CD4-positive, CD25-positive, alpha-beta regulatory T cell (primary cell): ENCODE results near the gene MAPK8. TPM values are rescaled to one million over a fixed set of nuclear protein-coding genes. Genes with fewer than 3 reads are reported as not detected.

ENCODE experiments used
- ATAC-seq, 2 donors: fragments of 150-1000 bp; cut with Tn5 transposase; one replicate each; pipeline ENCODE4 v1.10.0; 2021; ENCODE audit warnings: low read depth in 2 of 2, moderate number of reproducible peaks in 2 of 2, moderate library complexity in 1 of 2
- DNase-seq, 3 donors: peaks; one replicate each; pipeline versions ENCODE4 v3.0.0 to v3.0.0-alpha.2; 2012 to 2022; ENCODE audit warnings: mixed read lengths in 1 of 3
- H3K27ac ChIP-seq: one replicate; pipeline ENCODE4 v1.7.0; 2013; ENCODE audit warnings: mild to moderate bottlenecking, low read length; ENCODE audit not compliant: insufficient read depth, poor library complexity, severe bottlenecking
- H3K27me3 ChIP-seq: one replicate; pipeline ENCODE4 v1.7.0; 2013; ENCODE audit warnings: low read length; ENCODE audit not compliant: control insufficient read depth, insufficient read depth
- H3K36me3 ChIP-seq: one replicate; pipeline ENCODE4 v1.7.0; 2013; ENCODE audit warnings: mild to moderate bottlenecking, low read length, moderate library complexity; ENCODE audit not compliant: control insufficient read depth, insufficient read depth
- H3K4me1 ChIP-seq: 2 replicates; pipeline ENCODE4 v1.7.0; 2013; ENCODE audit warnings: mild to moderate bottlenecking, low read length; ENCODE audit not compliant: insufficient read depth, control insufficient read depth, poor library complexity, severe bottlenecking
- H3K4me3 ChIP-seq: one replicate; pipeline ENCODE4 v1.7.0; 2013; ENCODE audit warnings: low read depth, mild to moderate bottlenecking, low read length, moderate library complexity
- H3K9me3 ChIP-seq, 2 experiments: 1 replicate in 1 of 2; 2 replicates in 1 of 2; pipeline ENCODE4 v1.7.0; 2013; ENCODE audit warnings: low read length in 2 of 2, mild to moderate bottlenecking in 1 of 2, moderate library complexity in 1 of 2; ENCODE audit not compliant: control insufficient read depth in 2 of 2
- H3K27ac Mint-ChIP-seq, 3 donors: one replicate each; pipeline ENCODE4 v1.8.0; 2020 to 2022; ENCODE audit warnings: mild to moderate bottlenecking in 3 of 3, mixed read lengths in 3 of 3, moderate library complexity in 2 of 3
- H3K27me3 Mint-ChIP-seq: one replicate; pipeline ENCODE4 v1.8.0; 2022; ENCODE audit warnings: mild to moderate bottlenecking, mixed read lengths
- H3K36me3 Mint-ChIP-seq: one replicate; pipeline ENCODE4 v1.8.0; 2020; ENCODE audit warnings: mixed read lengths
- H3K4me1 Mint-ChIP-seq, 4 donors: one replicate each; pipeline ENCODE4 v1.8.0; 2020 to 2022; ENCODE audit warnings: mixed read lengths in 4 of 4, mild to moderate bottlenecking in 1 of 4
- H3K4me3 Mint-ChIP-seq, 4 donors: one replicate each; pipeline ENCODE4 v1.8.0; 2020 to 2022; ENCODE audit warnings: mild to moderate bottlenecking in 4 of 4, mixed read lengths in 4 of 4, moderate library complexity in 3 of 4
- H3K9me3 Mint-ChIP-seq, 7 donors: one replicate each; pipeline ENCODE4 v1.8.0; 2020 to 2022; ENCODE audit warnings: mixed read lengths in 7 of 7, mild to moderate bottlenecking in 3 of 7, moderate library complexity in 2 of 7
- polyA plus RNA-seq, 4 donors: library from polyadenylated mRNA; unstranded; fragments of 300-500 nt; fragmentation: Illumina TruSeq; gene quantifications; one replicate each; pipeline ENCODE4 v1.2.3, GENCODE V29; 2021
- total RNA-seq: library from RNA; stranded (reverse); gene quantifications from one replicate; pipeline ENCODE4 v1.2.3, GENCODE V29; 2022

MAPK8 gene
- total and polyA plus RNA-seq, 5 donors from 2014 or later = 19.8 to 34.5 (median 22.9) TPM

- Histone ChIP-seq H3K9me3 (no peaks in the 10 kb centered on the region), H3K4me3 (no peak overlapping the region), H3K27me3 (no peaks in the 10 kb centered on the region), H3K27ac (no peak overlapping the region), H3K36me3 (no peaks in the 10 kb centered on the region), H3K4me1 (no peaks in the 10 kb centered on the region)
- DNase-seq = no peak
- H3K4me1 Mint-ChIP-seq = no peaks in the 10 kb centered on the region
- no peaks in the 10 kb centered on the region for H3K36me3 Mint-ChIP-seq
- no peaks in the 10 kb centered on the region for H3K27me3 Mint-ChIP-seq
- no peak overlapping the region for H3K4me3 Mint-ChIP-seq
- no peak for ATAC-seq
- H3K9me3 Mint-ChIP-seq = peaks cover 0 to 2% (median 0%) of the 10 kb centered on the region in 7 donors
- no peak overlapping the region for H3K27ac Mint-ChIP-seq
These were observed 166.1 kb downstream of the MAPK8 start for GRCh38 chr10:48472501-48473069.

GRCh38 chr10:48473704-48474103 lies 167.2 kb downstream of the MAPK8 start:
- no peaks in the 10 kb centered on the region for H3K4me1 ChIP-seq
- H3K36me3 ChIP-seq = no peaks in the 10 kb centered on the region
- Mint-ChIP-seq H3K4me3 (no peak overlapping the region), H3K36me3 (no peaks in the 10 kb centered on the region), H3K27me3 (no peaks in the 10 kb centered on the region), H3K4me1 (no peaks in the 10 kb centered on the region), H3K27ac (no peak overlapping the region), H3K9me3 (peaks cover 0 to 2% (median 0%) of the 10 kb centered on the region in 7 donors)
- H3K4me3 ChIP-seq = no peak overlapping the region
- ATAC-seq = no peak
- no peaks in the 10 kb centered on the region for H3K9me3 ChIP-seq
- no peaks in the 10 kb centered on the region for H3K27me3 ChIP-seq
- H3K27ac ChIP-seq = no peak overlapping the region
- no peak for DNase-seq

- Histone ChIP-seq H3K9me3 (no peaks in the 10 kb centered on the region), H3K4me3 (no peak overlapping the region), H3K27ac (no peak overlapping the region), H3K4me1 (no peaks in the 10 kb centered on the region), H3K36me3 (no peaks in the 10 kb centered on the region), H3K27me3 (no peaks in the 10 kb centered on the region)
- ATAC-seq (no peak), DNase-seq (no peak)
- no peak overlapping the region for H3K27ac Mint-ChIP-seq
- no peak overlapping the region for H3K4me3 Mint-ChIP-seq
- peaks cover 0 to 2% (median 0%) of the 10 kb centered on the region in 7 donors for H3K9me3 Mint-ChIP-seq
- H3K4me1 Mint-ChIP-seq = no peaks in the 10 kb centered on the region
- no peaks in the 10 kb centered on the region for H3K27me3 Mint-ChIP-seq
- no peaks in the 10 kb centered on the region for H3K36me3 Mint-ChIP-seq
These were observed 168.4 kb downstream of the MAPK8 start for GRCh38 chr10:48474765-48475365.

GRCh38 chr10:48475943-48476278 lies 169.4 kb downstream of the MAPK8 start:
- Histone ChIP-seq H3K27me3 (no peaks in the 10 kb centered on the region), H3K27ac (no peak overlapping the region), H3K4me1 (no peaks in the 10 kb centered on the region), H3K36me3 (no peaks in the 10 kb centered on the region), H3K9me3 (no peaks in the 10 kb centered on the region), H3K4me3 (no peak overlapping the region)
- H3K4me3 Mint-ChIP-seq = no peak overlapping the region
- no peak for DNase-seq
- H3K9me3 Mint-ChIP-seq = peaks cover 0 to 2% (median 0%) of the 10 kb centered on the region in 7 donors
- no peaks in the 10 kb centered on the region for H3K27me3 Mint-ChIP-seq
- H3K4me1 Mint-ChIP-seq = no peaks in the 10 kb centered on the region
- no peak overlapping the region for H3K27ac Mint-ChIP-seq
- no peaks in the 10 kb centered on the region for H3K36me3 Mint-ChIP-seq
- ATAC-seq = no peak

GRCh38 chr10:48476279-48476982 lies 170.0 kb downstream of the MAPK8 start:
- Mint-ChIP-seq H3K27me3 (no peaks in the 10 kb centered on the region), H3K4me1 (no peaks in the 10 kb centered on the region), H3K9me3 (peaks cover 0 to 2% (median 0%) of the 10 kb centered on the region in 7 donors), H3K36me3 (no peaks in the 10 kb centered on the region), H3K4me3 (no peak overlapping the region), H3K27ac (no peak overlapping the region)
- no peak overlapping the region for H3K4me3 ChIP-seq
- no peak overlapping the region for H3K27ac ChIP-seq
- no peaks in the 10 kb centered on the region for H3K4me1 ChIP-seq
- H3K9me3 ChIP-seq = no peaks in the 10 kb centered on the region
- ATAC-seq (no peak), DNase-seq (no peak)
- no peaks in the 10 kb centered on the region for H3K36me3 ChIP-seq
- no peaks in the 10 kb centered on the region for H3K27me3 ChIP-seq

- Mint-ChIP-seq H3K27ac (no peak overlapping the region), H3K27me3 (peaks cover 4% of the 10 kb centered on the region), H3K4me3 (no peak overlapping the region), H3K9me3 (peaks cover 0 to 2% (median 0%) of the 10 kb centered on the region in 7 donors), H3K4me1 (no peaks in the 10 kb centered on the region), H3K36me3 (no peaks in the 10 kb centered on the region)
- no peaks in the 10 kb centered on the region for H3K4me1 ChIP-seq
- DNase-seq (no peak), ATAC-seq (no peak)
- no peaks in the 10 kb centered on the region for H3K36me3 ChIP-seq
- H3K4me3 ChIP-seq = no peak overlapping the region
- no peaks in the 10 kb centered on the region for H3K27me3 ChIP-seq
- H3K27ac ChIP-seq = no peak overlapping the region
- H3K9me3 ChIP-seq = no peaks in the 10 kb centered on the region
These were observed 170.7 kb downstream of the MAPK8 start for GRCh38 chr10:48477141-48477540.

- Mint-ChIP-seq H3K27me3 (peaks cover 5% of the 10 kb centered on the region), H3K27ac (no peak overlapping the region), H3K36me3 (no peaks in the 10 kb centered on the region), H3K4me1 (no peaks in the 10 kb centered on the region), H3K4me3 (no peak overlapping the region), H3K9me3 (peaks cover 0 to 2% (median 0%) of the 10 kb centered on the region in 7 donors)
- Histone ChIP-seq H3K4me3 (no peak overlapping the region), H3K27me3 (no peaks in the 10 kb centered on the region), H3K4me1 (no peaks in the 10 kb centered on the region), H3K36me3 (no peaks in the 10 kb centered on the region), H3K9me3 (no peaks in the 10 kb centered on the region), H3K27ac (no peak overlapping the region)
- DNase-seq (no peak), ATAC-seq (no peak)
These were observed 171.1 kb downstream of the MAPK8 start for GRCh38 chr10:48477616-48478015.

- Mint-ChIP-seq H3K27me3 (peaks cover 5% of the 10 kb centered on the region), H3K4me3 (no peak overlapping the region), H3K9me3 (peaks cover 0 to 2% (median 0%) of the 10 kb centered on the region in 7 donors), H3K27ac (no peak overlapping the region), H3K36me3 (no peaks in the 10 kb centered on the region), H3K4me1 (no peaks in the 10 kb centered on the region)
- Histone ChIP-seq H3K9me3 (no peaks in the 10 kb centered on the region), H3K4me3 (no peak overlapping the region), H3K36me3 (no peaks in the 10 kb centered on the region), H3K27ac (no peak overlapping the region), H3K27me3 (no peaks in the 10 kb centered on the region), H3K4me1 (no peaks in the 10 kb centered on the region)
- ATAC-seq (no peak), DNase-seq (no peak)
These were observed 172.0 kb downstream of the MAPK8 start for GRCh38 chr10:48478469-48478868.
